Umbilical cord (tissue), 2 donors: Measurements from ENCODE around the gene KLHL1. TPM values are rescaled to one million over a fixed set of nuclear protein-coding genes. Genes with fewer than 3 reads are reported as not detected.

Experiments used
- DNase-seq: peaks from one replicate; pipeline ENCODE4 v3.0.0-alpha.2; 2015; ENCODE audit warnings: low spot score
- total RNA-seq: library from RNA; depleted of rRNA; stranded (reverse); fragments of >200 nt; gene quantifications from one replicate; pipeline ENCODE4 v1.2.3, GENCODE V29; 2014; ENCODE audit warnings: low replicate concordance; ENCODE audit not compliant: insufficient read depth

KLHL1 gene
- total RNA-seq, 1 donor from 2014 or later: 1.4 TPM

DNA sequence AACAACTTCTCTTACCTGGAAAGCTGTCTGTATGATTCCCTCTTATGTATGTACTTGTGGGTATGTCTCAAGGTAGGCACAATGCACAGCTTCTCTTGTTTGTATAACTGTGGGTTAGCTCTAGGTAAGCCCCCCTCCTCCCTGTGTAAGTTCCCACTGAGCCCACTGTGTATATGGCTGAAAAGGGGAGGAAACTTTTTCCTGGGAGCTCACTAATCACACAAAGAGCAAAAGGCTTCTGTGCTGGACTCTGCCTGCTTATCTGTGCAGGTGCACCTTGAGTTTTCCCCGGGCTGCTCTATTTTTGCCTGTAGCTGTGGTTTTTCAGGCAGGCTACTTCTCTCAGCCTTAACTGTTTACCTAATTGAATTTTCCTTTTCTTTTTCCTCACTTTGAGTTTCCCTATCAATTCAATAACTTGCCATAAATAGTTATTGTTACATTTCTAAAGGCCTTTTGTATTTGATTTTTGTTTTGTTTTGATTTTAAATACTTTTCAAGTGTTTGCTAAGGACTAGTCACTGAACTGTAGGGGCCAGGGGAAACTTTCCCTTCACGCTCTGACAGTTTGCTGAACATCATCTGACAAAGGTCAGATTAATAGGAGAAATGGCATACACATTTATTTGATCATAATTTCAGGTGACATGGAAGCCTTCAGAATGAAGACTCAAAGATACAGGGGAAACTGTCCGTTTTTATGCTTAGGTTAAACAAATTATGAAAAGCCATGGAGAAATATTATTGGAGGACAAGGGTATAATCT, 424.1 kb downstream of the KLHL1 start:
- DNase-seq: no peak

DNA sequence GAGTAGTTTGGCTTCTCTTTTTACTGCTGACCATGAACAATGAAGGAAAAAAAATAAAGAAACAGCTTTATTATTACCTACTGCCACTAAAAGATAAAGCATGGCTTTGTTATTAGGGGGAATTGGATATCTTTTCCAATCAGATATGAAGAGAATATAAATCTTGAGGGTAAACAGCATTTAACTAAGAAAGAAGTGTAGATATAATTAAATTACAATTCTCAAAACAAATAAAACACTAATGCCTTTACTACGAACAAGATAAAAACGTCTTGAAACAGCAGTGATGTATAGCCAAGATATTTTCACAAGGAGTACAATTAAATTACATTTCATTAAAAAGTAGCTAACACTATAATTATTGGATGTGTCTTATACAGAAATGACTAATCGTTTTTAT, 426.5 kb downstream of the KLHL1 start:
- DNase-seq: no peak

DNA sequence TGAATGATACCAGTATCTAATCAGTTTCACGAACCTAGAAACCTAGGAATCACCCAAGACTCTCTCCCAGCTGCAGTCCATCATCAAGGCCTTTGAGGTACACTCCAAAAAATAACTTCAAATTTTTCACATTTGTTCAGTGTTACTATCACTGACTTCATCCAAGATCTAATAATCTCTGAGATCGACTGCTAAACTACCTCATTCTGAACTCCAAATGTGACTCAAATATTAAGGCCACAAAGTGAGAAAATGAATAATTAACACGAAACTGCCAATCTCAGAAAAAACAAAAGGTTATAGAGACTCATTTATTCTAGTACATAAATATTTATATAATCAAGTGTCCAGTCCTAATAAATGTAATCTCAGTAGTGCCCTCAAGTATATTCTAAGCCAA, 430.9 kb downstream of the KLHL1 start:
- no peak for DNase-seq

DNA sequence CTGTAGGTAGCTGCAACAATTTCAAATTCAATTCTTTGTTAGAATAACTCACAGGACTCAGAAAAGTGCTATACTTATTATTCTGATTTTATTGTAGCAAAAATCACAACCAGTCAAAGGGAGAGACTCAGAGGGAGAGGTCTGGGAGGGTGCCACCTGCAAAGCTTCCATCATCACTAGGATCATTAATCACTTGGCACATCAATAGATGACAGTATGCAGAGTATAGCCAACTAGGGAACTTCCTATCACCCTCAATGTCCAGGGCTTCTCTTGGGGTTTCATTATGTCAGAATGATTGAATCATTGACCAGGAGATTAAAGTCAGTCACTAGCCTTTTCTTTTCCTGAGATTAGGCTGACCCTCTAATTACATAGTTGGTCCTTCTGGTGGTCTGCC, 432.0 kb downstream of the KLHL1 start:
- DNase-seq: no peak

DNA sequence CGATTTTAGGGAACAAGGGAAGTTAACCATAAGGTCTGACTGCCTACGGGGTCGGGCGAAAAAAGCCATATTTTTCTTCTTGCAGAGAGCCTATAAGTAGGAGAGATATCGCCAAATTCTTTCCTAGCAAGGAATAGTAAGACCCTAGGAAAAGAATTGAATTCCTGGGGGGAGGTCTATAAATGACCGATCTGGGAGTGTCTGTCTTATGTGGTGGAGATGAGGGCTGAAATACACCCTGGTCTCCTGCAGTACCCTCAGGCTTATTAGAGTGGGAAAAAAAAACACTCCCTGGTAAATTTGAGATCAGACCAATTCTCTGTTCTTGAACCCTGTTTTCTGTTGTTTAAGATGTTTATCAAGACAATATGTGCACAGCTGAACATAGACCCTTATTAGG, 448.1 kb downstream of the KLHL1 start:
- DNase-seq: no peak

DNA sequence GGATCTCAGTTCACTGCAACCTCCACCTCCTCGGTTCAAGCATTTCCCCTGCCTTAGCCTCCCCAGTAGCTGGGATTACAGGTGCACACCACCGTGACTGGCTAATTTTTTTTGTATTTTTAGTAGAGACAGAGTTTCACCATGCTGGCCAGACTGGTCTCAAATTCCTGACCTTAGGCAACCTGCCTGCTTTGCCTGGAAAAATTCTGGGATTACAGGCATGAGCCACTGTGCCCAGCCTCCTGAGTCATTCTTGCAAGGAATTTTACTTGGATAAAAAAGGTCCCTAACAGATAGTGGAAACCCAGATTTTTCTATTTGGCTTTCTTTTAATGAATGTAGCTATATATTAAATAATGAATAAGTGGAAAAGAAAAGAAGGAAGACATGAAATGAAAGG, 450.6 kb downstream of the KLHL1 start:
- no peak for DNase-seq

DNA sequence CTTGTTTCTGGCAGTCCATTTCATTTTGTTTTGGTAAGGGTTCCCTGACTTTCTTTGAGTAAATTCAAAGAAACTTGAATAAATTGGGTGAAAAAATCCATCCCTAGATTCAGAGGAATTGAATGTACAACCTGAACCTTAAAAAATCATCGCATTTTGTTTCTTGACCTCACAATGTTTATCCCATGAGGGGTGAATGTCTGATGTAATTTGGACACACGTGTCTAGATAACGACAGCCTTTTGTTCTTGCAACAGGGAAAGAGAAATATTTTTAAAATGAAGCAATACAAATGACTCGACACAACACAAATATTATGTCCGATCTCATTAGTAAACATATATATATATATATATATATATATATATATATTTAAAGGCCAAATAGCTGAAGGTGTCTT, 453.9 kb downstream of the KLHL1 start:
- DNase-seq: no peak

Other genes with a start within 250 kb of the KLHL1 start
- gene ATXN8OS, start 626 bp downstream of the KLHL1 start, total RNA-seq: 2.6 TPM